K562 (cell line): Measurements from ENCODE around the gene DCAF15. TPM values are rescaled to one million over a fixed set of nuclear protein-coding genes. Genes with fewer than 3 reads are reported as not detected.
A peak's percentile ranks its signal among the peaks of the same experiment; 100 is the strongest.

Experiments used
- ATAC-seq: fragments of 200-7000 bp; cut with Tn5 transposase; 3 replicates; pipeline ENCODE4 v1.9.1; 2020; ENCODE audit warnings: moderate library complexity
- BruUV-seq: library from RNA; stranded (reverse); fragments of 400-500 nt; replicated peaks from 2 replicates; lab custom pipeline; 2021; lab: Mats Ljungman, UMichigan
- CTCF ChIA-PET: fragments of 300-600 bp; formaldehyde crosslinking; extraction: SDS; loops from one replicate; lab custom pipeline; 2021; ENCODE audit warnings: low intra/inter-chr PET ratio; lab: Yijun Ruan, JAX
- POLR2A ChIA-PET: fragments of 300-600, 350-650 bp; sonication (Branson Sonifier 250); formaldehyde crosslinking; extraction: SDS; loops from one replicate; lab custom pipeline; 2021; ENCODE audit warnings: antibody characterized with exemption, inconsistent platforms; lab: Yijun Ruan, JAX
- DNase-seq, 4 experiments: peaks; one replicate each; pipeline versions ENCODE4 v3.0.0 to v3.0.0-alpha.2; 2011 to 2018; ENCODE audit warnings: low spot score in 3 of 4, mixed read lengths in 3 of 4; ENCODE audit errors: extremely low read depth in 1 of 4
- FAIRE-seq: peaks from 2 replicates; lab custom pipeline; 2011; peaks lifted over from hg19 to GRCh38; lab: Jason Lieb, UNC
- H2AFZ ChIP-seq: 2 replicates; pipeline ENCODE4 v1.6.0; 2011; ENCODE audit warnings: low read depth, low read length, control low read depth, inconsistent platforms
- H3K27ac ChIP-seq: fragments of 200-600 bp; 3 replicates; pipeline ENCODE4 v1.8.0; 2011; ENCODE audit warnings: low read depth, mild to moderate bottlenecking, control low read depth, inconsistent platforms, low read length, moderate library complexity, mixed read lengths; ENCODE audit errors: extremely low read depth
- H3K27me3 ChIP-seq, 2 experiments: fragments of 300-600 bp in 1 of 2; 2 replicates in 1 of 2; 3 replicates in 1 of 2; pipeline versions ENCODE4 v1.6.0 to v1.8.0; 2011; ENCODE audit warnings: inconsistent platforms in 2 of 2, low read length in 2 of 2, mild to moderate bottlenecking in 1 of 2, mixed read lengths in 1 of 2, moderate library complexity in 1 of 2; ENCODE audit not compliant: control insufficient read depth in 2 of 2, insufficient read depth in 2 of 2
- H3K36me3 ChIP-seq: fragments of 300-600 bp; 3 replicates; pipeline ENCODE4 v1.8.0; 2011; ENCODE audit warnings: mild to moderate bottlenecking, low read length, inconsistent platforms; ENCODE audit not compliant: control insufficient read depth, insufficient read depth
- H3K4me1 ChIP-seq, 2 experiments: fragments of 200-600 bp in 1 of 2; replicated peaks in 1 of 2; 2 replicates in 1 of 2; 3 replicates in 1 of 2; pipeline versions ENCODE4 v1.5.1 to v1.8.0; 2011; ENCODE audit warnings: inconsistent platforms in 2 of 2, low read length in 2 of 2, mild to moderate bottlenecking in 1 of 2, mixed read lengths in 1 of 2, moderate library complexity in 1 of 2; ENCODE audit not compliant: control insufficient read depth in 2 of 2, insufficient read depth in 2 of 2
- H3K4me2 ChIP-seq: 2 replicates; pipeline ENCODE4 v1.6.1; 2011; ENCODE audit warnings: low read length, control low read depth, inconsistent platforms, mixed read lengths; ENCODE audit not compliant: insufficient read depth
- H3K4me3 ChIP-seq: fragments of 200-600 bp; sonication (generic), shearing (Covaris generic); 2 replicates; pipeline ENCODE4 v1.5.1; 2016; ENCODE audit warnings: control low read depth, inconsistent platforms
- H3K79me2 ChIP-seq: fragments of 200-600 bp; 3 replicates; pipeline ENCODE4 v1.8.0; 2011; ENCODE audit warnings: low read length, inconsistent platforms; ENCODE audit not compliant: control insufficient read depth, insufficient read depth
- H3K9ac ChIP-seq, 2 experiments: 2 replicates each; pipeline versions ENCODE4 v1.6.0 to v1.6.1; 2011; ENCODE audit warnings: low read depth in 2 of 2, low read length in 2 of 2, control low read depth in 1 of 2, inconsistent platforms in 1 of 2, mild to moderate bottlenecking in 1 of 2, mixed read lengths in 1 of 2; ENCODE audit not compliant: insufficient read depth in 1 of 2
- H3K9me1 ChIP-seq: one replicate; pipeline ENCODE4 v1.6.0; 2011; ENCODE audit warnings: inconsistent platforms, mild to moderate bottlenecking, low read length, moderate library complexity; ENCODE audit not compliant: control insufficient read depth, insufficient read depth
- H3K9me3 ChIP-seq: replicated peaks from 2 replicates; pipeline ENCODE4 v1.5.1; 2011; ENCODE audit warnings: low read depth, low read length, inconsistent platforms; ENCODE audit not compliant: control insufficient read depth, insufficient read depth
- H4K20me1 ChIP-seq: replicated peaks from 2 replicates; pipeline ENCODE4 v1.6.1; 2011; ENCODE audit warnings: low read length, inconsistent platforms, mixed read lengths; ENCODE audit not compliant: control insufficient read depth, insufficient read depth
- POLR2G ChIP-seq: fragments of 200-400 bp; formaldehyde crosslinking; IDR thresholded peaks from 2 replicates; pipeline ENCODE4 v1.6.1; 2017; ENCODE audit warnings: low read depth, mild to moderate bottlenecking, antibody characterized with exemption, low read length, moderate library complexity
- ZNF347 ChIP-seq: fragments of 450-650 bp; formaldehyde crosslinking; IDR thresholded peaks from 2 replicates; pipeline ENCODE4 v1.4.0; 2020; ENCODE audit warnings: low read depth, mild to moderate bottlenecking, moderate library complexity
- WGBS: fragments of 100-300 bp; shearing (Covaris generic); methylation state at CpG from one replicate; pipeline ENCODE4 v1.1.6; 2016; ENCODE audit warnings: low coverage, mixed read lengths; ENCODE audit not compliant: insufficient coverage; ENCODE audit errors: missing lambda C conversion rate; 5-methylcytosine and 5-hydroxymethylcytosine counted together
- in situ Hi-C: fragments of 300-500 bp; cut with MboI; formaldehyde crosslinking; loops from 4 replicates; pipeline ENCODE4 v1.15.0; 2018; ENCODE audit warnings: inconsistent platforms, mixed read lengths
- intact Hi-C: fragments of 100-400 bp; cut with micrococcal nuclease; formaldehyde crosslinking; loops from 2 replicates; pipeline ENCODE4 v1.14.2; 2022
- polyA plus RNA-seq, 8 experiments: library from polyadenylated mRNA; depleted of rRNA in 4 of 8; stranded (reverse) in 5 of 8; unstranded in 3 of 8; fragments of >200 nt; fragmentation: Nextera tagmentation in 2 of 8; fragmentation: Illumina TruSeq in 1 of 8; extraction: Ambion mirVana in 2 of 8; extraction: Trizol in 1 of 8; gene quantifications; 2 replicates each; pipeline versions ENCODE4 v1.2.1 to v1.2.3, GENCODE V29; 2011 to 2014; ENCODE audit warnings: inconsistent platforms in 1 of 8, missing spikeins in 1 of 8
- total RNA-seq, 7 experiments: library from RNA; depleted of rRNA in 6 of 7; stranded (reverse); fragments of >200 nt in 6 of 7; fragmentation: Illumina TruSeq in 2 of 7; extraction: Trizol in 2 of 7; gene quantifications; 2 replicates each; pipeline versions ENCODE4 v1.2.1 to v1.2.3, GENCODE V29; 2011 to 2021; ENCODE audit warnings: low replicate concordance in 1 of 7
- TF ChIP-seq, protein P1 (sequence below): sonication (generic); formaldehyde crosslinking; IDR thresholded peaks from 2 replicates; pipeline ENCODE4 v1.8.0; 2022; ENCODE audit warnings: mild to moderate bottlenecking, missing genetic modification reagents

Gene DCAF15
- total and polyA plus RNA-seq, 9 of the 15 experiments (the other 6 are each of a cell fraction or from before 2014, with no cell fraction given) = 0.17 to 68.5 (median 27.7) TPM

DNA sequence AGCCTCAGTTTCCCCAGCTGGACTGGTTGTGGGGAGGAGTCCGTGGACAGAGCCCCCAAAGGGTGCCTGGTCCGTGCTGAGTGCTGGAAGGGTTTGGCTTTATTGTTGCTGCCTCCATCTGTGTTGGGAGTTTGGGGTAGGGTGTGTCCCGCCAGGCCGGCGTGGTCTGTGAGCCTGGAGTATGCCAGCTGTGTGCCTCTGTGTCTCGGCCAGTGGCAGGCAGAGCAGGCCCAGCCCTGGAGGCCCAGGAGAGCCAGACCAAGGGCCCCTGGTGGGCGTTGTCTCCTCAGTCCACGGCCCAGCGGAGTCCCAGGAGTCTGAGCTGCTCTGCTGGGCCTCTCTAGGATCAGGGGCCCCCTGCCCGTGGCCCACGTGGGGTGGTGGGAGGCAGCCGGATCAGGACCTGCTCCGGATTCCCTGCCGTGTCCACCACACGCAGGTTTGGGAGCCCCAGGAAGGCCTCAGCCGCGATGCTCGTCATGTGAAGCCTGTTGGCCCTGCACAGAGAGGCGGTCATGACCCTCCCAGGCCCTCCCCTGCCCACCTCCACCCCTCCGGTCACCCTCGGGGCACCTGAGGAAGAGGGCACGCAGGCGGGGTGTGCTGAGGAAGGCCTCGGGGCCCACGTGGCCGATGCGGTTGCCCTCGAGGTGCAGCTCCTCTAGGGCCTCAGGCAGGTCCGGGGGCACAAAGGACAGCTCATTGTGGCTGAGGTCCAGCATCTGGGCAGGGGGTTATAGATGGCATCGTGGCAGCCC lies 20.7 kb upstream of the DCAF15 start:
- intact Hi-C loops = no loop called here
- POLR2A ChIA-PET = interaction anchor here (0.5 to 3.2 kb wide), 3 partner anchors 9 to 21 kb away, joined by 3 to 21 read pairs (median 4); partner anchors contain the start of gene DCAF15
- CTCF ChIA-PET = no interaction called here
- 71% methylated on average over 13 of the region's 30 CpGs for WGBS
- Histone ChIP-seq H3K27me3 (no peaks in the 10 kb centered on the region; a peak in 1 of 5 replicates), H3K36me3 (peaks cover 30% of the 10 kb centered on the region; the same call in 2 of the 3 replicates), H3K4me1 (peaks cover 0 to 45% of the 10 kb centered on the region in 2 experiments; a peak in 3 of 5 replicates), H3K9me3 (no peaks in the 10 kb centered on the region), H3K4me2 (no peak overlapping the region), H4K20me1 (no peaks in the 10 kb centered on the region), H3K9me1 (peaks cover 4% of the 10 kb centered on the region), H3K4me3 (no peak overlapping the region), H2AFZ (no peak overlapping the region), H3K27ac (no peak overlapping the region), H3K9ac (0 out of 4 replicates have a peak overlapping the region, but pooled peaks of 1 of the 2 experiments have one; percentile 55), H3K79me2 (no peaks in the 10 kb centered on the region)
- no TSS peak for BruUV-seq
- in situ Hi-C loops = no loop called here
- FAIRE-seq = no peak
- peak; percentile 17; the same call in 2 of the 3 replicates for ATAC-seq
- peak in 2 of 4 experiments; percentile 5 to 7 for DNase-seq
- TF ChIP-seq, protein P1, sequence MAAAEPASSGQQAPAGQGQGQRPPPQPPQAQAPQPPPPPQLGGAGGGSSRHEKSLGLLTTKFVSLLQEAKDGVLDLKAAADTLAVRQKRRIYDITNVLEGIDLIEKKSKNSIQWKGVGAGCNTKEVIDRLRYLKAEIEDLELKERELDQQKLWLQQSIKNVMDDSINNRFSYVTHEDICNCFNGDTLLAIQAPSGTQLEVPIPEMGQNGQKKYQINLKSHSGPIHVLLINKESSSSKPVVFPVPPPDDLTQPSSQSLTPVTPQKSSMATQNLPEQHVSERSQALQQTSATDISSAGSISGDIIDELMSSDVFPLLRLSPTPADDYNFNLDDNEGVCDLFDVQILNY (CRISPR knock-in tag) = no peak
- TF ChIP-seq POLR2G = peak; percentile 55; the same call in 1 of the 2 replicates
- no peak for TF ChIP-seq ZNF347 (CRISPR knock-in tag)
